Gastroesophageal sphincter (tissue), 4 donors: ENCODE results near the gene KCNH2. TPM values are rescaled to one million over a fixed set of nuclear protein-coding genes. Genes with fewer than 3 reads are reported as not detected.

Source experiments
- ATAC-seq: fragments of 150-250 bp; one replicate; pipeline ENCODE4 v1.9.1; 2016; ENCODE audit warnings: mild to moderate bottlenecking, moderate library complexity
- H3K27ac ChIP-seq, 4 donors: fragments of 200-600 bp; sonication (generic) in 3 of 4; 1 replicate in 3 of 4; 2 replicates in 1 of 4; pipeline ENCODE4 v1.5.1; 2016 to 2019
- H3K27me3 ChIP-seq: fragments of 200-600 bp; sonication (generic); one replicate; pipeline ENCODE4 v1.5.1; 2019
- H3K36me3 ChIP-seq, 2 donors: fragments of 200-600 bp; sonication (generic); one replicate each; pipeline ENCODE4 v1.5.1; 2019; ENCODE audit warnings: control low read depth in 1 of 2
- H3K4me1 ChIP-seq, 3 donors: fragments of 200-600 bp; sonication (generic); 1 replicate in 2 of 3; 2 replicates in 1 of 3; pipeline ENCODE4 v1.5.1; 2016 to 2019; ENCODE audit warnings: control low read depth in 2 of 3
- H3K4me3 ChIP-seq, 2 donors: fragments of 200-600 bp; sonication (generic); one replicate each; pipeline ENCODE4 v1.5.1; 2019; ENCODE audit warnings: mild to moderate bottlenecking in 1 of 2, moderate library complexity in 1 of 2
- H3K9me3 ChIP-seq, 3 donors: fragments of 200-600 bp; sonication (generic); one replicate each; pipeline ENCODE4 v1.5.1; 2017 to 2019; ENCODE audit warnings: control low read depth in 2 of 3
- CTCF ChIP-seq, 4 experiments: fragments of 200-600 bp in 2 of 4; fragments of 450-650 bp in 2 of 4; sonication (generic) in 1 of 4; IDR thresholded peaks; one replicate each; pipeline ENCODE4 v1.5.1; 2017 to 2019; ENCODE audit warnings: antibody characterized with exemption in 4 of 4, mild to moderate bottlenecking in 2 of 4, moderate library complexity in 2 of 4
- EP300 ChIP-seq: sonication (generic); formaldehyde crosslinking; IDR thresholded peaks from one replicate; pipeline ENCODE4 v1.6.1; 2017; ENCODE audit warnings: antibody characterized with exemption, mild to moderate bottlenecking
- POLR2A ChIP-seq, 2 donors: fragments of 450-650 bp; IDR thresholded peaks; one replicate each; pipeline ENCODE4 v1.6.1; 2017; ENCODE audit warnings: antibody characterized with exemption in 2 of 2, mild to moderate bottlenecking in 2 of 2, moderate library complexity in 1 of 2
- POLR2AphosphoS5 ChIP-seq: sonication (generic); formaldehyde crosslinking; IDR thresholded peaks from one replicate; pipeline ENCODE4 v1.6.1; 2017; ENCODE audit warnings: antibody characterized with exemption
- WGBS, 2 donors: methylation state at CpG; one replicate each; pipeline ENCODE4 v1.1.5; 2018; ENCODE audit warnings: low coverage in 1 of 2; 5-methylcytosine and 5-hydroxymethylcytosine counted together
- total RNA-seq, 4 donors: library from RNA; depleted of rRNA; stranded (reverse); fragments of >200 nt; gene quantifications; one replicate each; pipeline ENCODE4 v1.1.0, GENCODE V29; 2016

The KCNH2 gene
- total RNA-seq, 4 donors from 2014 or later: 26.6 to 63.8 (median 36.3) TPM

- TF ChIP-seq POLR2AphosphoS5: no peak
- no peak for TF ChIP-seq EP300
- no peak for TF ChIP-seq CTCF (IDR thresholded peaks at IDR 0.05)
- TF ChIP-seq POLR2A (IDR thresholded peaks at IDR 0.05): no peak
- Histone ChIP-seq H3K27ac (no peak overlapping the region), H3K36me3 (peaks cover 0 to 30% of the 10 kb centered on the region in 2 donors), H3K9me3 (no peaks in the 10 kb centered on the region), H3K4me1 (peaks cover 0 to 40% (median 24%) of the 10 kb centered on the region in 3 donors), H3K27me3 (peaks cover 6% of the 10 kb centered on the region), H3K4me3 (no peak overlapping the region)
- ATAC-seq: no peak
- no CpG with 5 or more reads among the region's 6 CpGs for WGBS, 2 donors
Observed at GRCh38 chr7:150943453-150943814, 34.7 kb downstream of the KCNH2 start.

GRCh38 chr7:150942591-150943452, 35.3 kb downstream of the KCNH2 start:
- peaks cover 0 to 28% of the 10 kb centered on the region in 2 donors for H3K36me3 ChIP-seq
- TF ChIP-seq CTCF (IDR thresholded peaks at IDR 0.05) (no peak), EP300 (no peak), POLR2A (IDR thresholded peaks at IDR 0.05) (no peak), POLR2AphosphoS5 (no peak)
- H3K4me1 ChIP-seq: peaks cover 0 to 46% (median 30%) of the 10 kb centered on the region in 3 donors
- no peaks in the 10 kb centered on the region for H3K9me3 ChIP-seq
- no peak for ATAC-seq
- no peak overlapping the region for H3K27ac ChIP-seq
- peaks cover 5% of the 10 kb centered on the region for H3K27me3 ChIP-seq
- H3K4me3 ChIP-seq: no peak overlapping the region
- 79 to 86% methylated on average over 5 of the region's 13 CpGs for WGBS, 2 donors

GRCh38 chr7:150942001-150942590, 36.0 kb downstream of the KCNH2 start:
- no peak overlapping the region for H3K4me3 ChIP-seq
- H3K4me1 ChIP-seq: peaks cover 0 to 52% (median 32%) of the 10 kb centered on the region in 3 donors
- WGBS, 2 donors: 15 to 22% methylated on average over 4 of the region's 14 CpGs
- peaks cover 0 to 22% of the 10 kb centered on the region in 2 donors for H3K36me3 ChIP-seq
- no peaks in the 10 kb centered on the region for H3K27me3 ChIP-seq
- TF ChIP-seq EP300 (no peak), POLR2A (IDR thresholded peaks at IDR 0.05) (no peak), POLR2AphosphoS5 (no peak), CTCF (IDR thresholded peaks at IDR 0.05) (no peak)
- no peaks in the 10 kb centered on the region for H3K9me3 ChIP-seq
- ATAC-seq: no peak
- no peak overlapping the region for H3K27ac ChIP-seq

- Histone ChIP-seq H3K4me3 (no peak overlapping the region), H3K36me3 (peaks cover 0 to 16% of the 10 kb centered on the region in 2 donors), H3K4me1 (peaks cover 0 to 49% (median 32%) of the 10 kb centered on the region in 3 donors), H3K27me3 (no peaks in the 10 kb centered on the region), H3K27ac (no peak overlapping the region), H3K9me3 (no peaks in the 10 kb centered on the region)
- TF ChIP-seq POLR2AphosphoS5: no peak
- no peak for TF ChIP-seq POLR2A (IDR thresholded peaks at IDR 0.05)
- no peak for TF ChIP-seq EP300
- TF ChIP-seq CTCF (IDR thresholded peaks at IDR 0.05): no peak
- 90% methylated on average over 4 of the region's 15 CpGs; no CpG with 5 or more reads in 1 of the 2 donors for WGBS, 2 donors
- ATAC-seq: no peak
Observed at GRCh38 chr7:150941351-150942000, 36.6 kb downstream of the KCNH2 start.
